ENCODE measurements around the gene NFE2L2.

DNA sequence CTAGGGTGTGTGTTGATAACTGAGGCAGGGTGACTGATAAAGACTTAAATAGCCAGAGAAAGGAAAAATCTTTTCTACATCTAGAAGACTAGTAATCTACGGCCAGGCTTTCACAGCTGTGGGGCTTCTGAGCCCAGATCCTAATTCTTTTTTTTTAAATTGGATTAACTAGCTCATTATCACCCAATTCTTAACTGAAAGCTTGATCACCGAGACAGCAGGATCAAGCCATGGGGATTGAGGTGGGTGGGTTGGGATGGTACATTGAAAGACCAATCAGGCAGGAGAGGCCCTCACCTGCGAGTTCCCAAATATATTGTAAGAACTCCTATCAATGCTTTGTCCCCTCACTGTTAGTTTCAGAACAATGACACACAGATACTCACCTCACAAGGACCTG lies 20.0 kb upstream of the NFE2L2 start:
- TF ChIP-seq, protein P1, sequence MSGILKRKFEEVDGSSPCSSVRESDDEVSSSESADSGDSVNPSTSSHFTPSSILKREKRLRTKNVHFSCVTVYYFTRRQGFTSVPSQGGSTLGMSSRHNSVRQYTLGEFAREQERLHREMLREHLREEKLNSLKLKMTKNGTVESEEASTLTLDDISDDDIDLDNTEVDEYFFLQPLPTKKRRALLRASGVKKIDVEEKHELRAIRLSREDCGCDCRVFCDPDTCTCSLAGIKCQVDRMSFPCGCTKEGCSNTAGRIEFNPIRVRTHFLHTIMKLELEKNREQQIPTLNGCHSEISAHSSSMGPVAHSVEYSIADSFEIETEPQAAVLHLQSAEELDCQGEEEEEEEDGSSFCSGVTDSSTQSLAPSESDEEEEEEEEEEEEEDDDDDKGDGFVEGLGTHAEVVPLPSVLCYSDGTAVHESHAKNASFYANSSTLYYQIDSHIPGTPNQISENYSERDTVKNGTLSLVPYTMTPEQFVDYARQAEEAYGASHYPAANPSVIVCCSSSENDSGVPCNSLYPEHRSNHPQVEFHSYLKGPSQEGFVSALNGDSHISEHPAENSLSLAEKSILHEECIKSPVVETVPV (CRISPR knock-in tag; IDR thresholded peaks at IDR 0.05), result no peak
- TF ChIP-seq ZFP3 (CRISPR knock-in tag; IDR thresholded peaks at IDR 0.05), result no peak

Measured in SK-N-SH treated with all-trans-retinoic acid at 6 μM for 48 hours (cell line).